Effector CD8-positive, alpha-beta T cell (primary cell): ENCODE data around the gene ABCC5.

Experiments
- DNase-seq: peaks from one replicate; lab custom pipeline; 2025; lab: John Stamatoyannopoulos, UW

ABCC5 gene

GRCh38 chr3:183922421-183922820, 95.3 kb downstream of the ABCC5 start:
- DNase-seq: no peak

GRCh38 chr3:183921096-183921495, 96.6 kb downstream of the ABCC5 start:
- DNase-seq: no peak

- no peak for DNase-seq
Measured at GRCh38 chr3:183920416-183920815, 97.3 kb downstream of the ABCC5 start.

- no peak for DNase-seq
Measured at GRCh38 chr3:183918178-183918577, 99.5 kb downstream of the ABCC5 start.

GRCh38 chr3:183917776-183918175, 99.9 kb downstream of the ABCC5 start:
- DNase-seq: no peak

- no peak for DNase-seq
Measured at GRCh38 chr3:183914856-183915255, 102.8 kb downstream of the ABCC5 start.

- DNase-seq: no peak
Measured at GRCh38 chr3:183913580-183913920, 104.1 kb downstream of the ABCC5 start.

- DNase-seq: no peak
Measured at GRCh38 chr3:183912895-183913579, 104.6 kb downstream of the ABCC5 start.

- no peak for DNase-seq
Measured at GRCh38 chr3:183911763-183912506, 105.7 kb downstream of the ABCC5 start.

GRCh38 chr3:183911087-183911486, 106.6 kb downstream of the ABCC5 start:
- no peak for DNase-seq

GRCh38 chr3:183909030-183909600, 108.6 kb downstream of the ABCC5 start:
- no peak for DNase-seq

GRCh38 chr3:183907911-183908331, 109.8 kb downstream of the ABCC5 start:
- DNase-seq: no peak

GRCh38 chr3:183907176-183907575, 110.5 kb downstream of the ABCC5 start:
- DNase-seq: no peak

GRCh38 chr3:183906234-183906921, 111.3 kb downstream of the ABCC5 start:
- DNase-seq: no peak

GRCh38 chr3:183904833-183905780, 112.6 kb downstream of the ABCC5 start:
- no peak for DNase-seq

GRCh38 chr3:183898028-183898431, 119.7 kb downstream of the ABCC5 start:
- no peak for DNase-seq

- no peak for DNase-seq
Measured at GRCh38 chr3:183897606-183898005, 120.1 kb downstream of the ABCC5 start.

GRCh38 chr3:183896610-183897009, 121.1 kb downstream of the ABCC5 start:
- DNase-seq: no peak

GRCh38 chr3:183896184-183896583, 121.5 kb downstream of the ABCC5 start:
- DNase-seq: no peak

GRCh38 chr3:183895774-183896173, 121.9 kb downstream of the ABCC5 start:
- no peak for DNase-seq

GRCh38 chr3:183895296-183895695, 122.4 kb downstream of the ABCC5 start:
- no peak for DNase-seq
